Vagina (tissue), 2 donors: ENCODE results near the gene SIGMAR1. TPM values are rescaled to one million over a fixed set of nuclear protein-coding genes. Genes with fewer than 3 reads are reported as not detected.

Experiments
- DNase-seq, 2 donors: peaks; one replicate each; pipeline ENCODE4 v3.0.0-alpha.2; 2017; ENCODE audit errors: extremely low spot score in 2 of 2
- H3K27ac ChIP-seq: fragments of 200-600 bp; sonication (generic); one replicate; pipeline ENCODE4 v1.5.1; 2019
- H3K27me3 ChIP-seq: fragments of 200-600 bp; sonication (generic); one replicate; pipeline ENCODE4 v1.5.1; 2019
- H3K36me3 ChIP-seq, 2 donors: fragments of 200-600 bp; sonication (generic); one replicate each; pipeline ENCODE4 v1.5.1; 2017 to 2019
- H3K4me1 ChIP-seq: fragments of 200-600 bp; sonication (generic); one replicate; pipeline ENCODE4 v1.5.1; 2019
- H3K4me3 ChIP-seq, 2 donors: fragments of 200-600 bp; sonication (generic); 1 replicate in 1 of 2; 2 replicates in 1 of 2; pipeline ENCODE4 v1.5.1; 2016 to 2019
- H3K9me3 ChIP-seq: fragments of 200-600 bp; sonication (generic); one replicate; pipeline ENCODE4 v1.5.1; 2019
- POLR2A ChIP-seq, 2 donors: fragments of 450-650 bp; IDR thresholded peaks; one replicate each; pipeline ENCODE4 v1.6.1; 2017; ENCODE audit warnings: antibody characterized with exemption in 2 of 2, mild to moderate bottlenecking in 2 of 2, moderate library complexity in 2 of 2
- POLR2AphosphoS5 ChIP-seq, 2 donors: sonication (generic); formaldehyde crosslinking; IDR thresholded peaks; one replicate each; pipeline ENCODE4 v1.9.0; 2017; ENCODE audit warnings: antibody characterized with exemption in 2 of 2, mild to moderate bottlenecking in 2 of 2, low read depth in 1 of 2; ENCODE audit not compliant: insufficient read depth in 1 of 2
- intact Hi-C: fragments of 100-400 bp; cut with DNase I; formaldehyde crosslinking; loops from one replicate; pipeline ENCODE4 v1.15.1; 2023
- total RNA-seq: library from RNA; depleted of rRNA; stranded (reverse); fragments of >200 nt; gene quantifications from one replicate; pipeline ENCODE4 v1.2.3, GENCODE V29; 2016
- TF ChIP-seq, protein P1 (sequence below), 3 experiments: fragments of 450-650 bp in 2 of 3; fragments of 200-600 bp in 1 of 3; sonication (generic) in 1 of 3; IDR thresholded peaks; one replicate each; pipeline ENCODE4 v1.5.1; 2017 to 2019; ENCODE audit warnings: antibody characterized with exemption in 3 of 3, mild to moderate bottlenecking in 2 of 3, moderate library complexity in 2 of 3

Gene SIGMAR1
- total RNA-seq, 1 donor from 2014 or later = 79.3 TPM

- Histone ChIP-seq H3K4me3 (no peak overlapping the region), H3K36me3 (no peaks in the 10 kb centered on the region), H3K27me3 (no peaks in the 10 kb centered on the region), H3K27ac (no peak overlapping the region), H3K4me1 (peaks cover 5% of the 10 kb centered on the region), H3K9me3 (no peaks in the 10 kb centered on the region)
- intact Hi-C loops = loop anchor here (2.0 kb wide), 1 partner anchor 55 kb away; no protein-coding TSS in a partner anchor
- DNase-seq = no peak
- TF ChIP-seq POLR2AphosphoS5 (IDR thresholded peaks at IDR 0.05; ENCODE audit: insufficient read depth in 1 of 2, low read depth in 1 of 2) (peak in 1 of 2 donors; percentile 40), POLR2A (IDR thresholded peaks at IDR 0.05) (no peak)
- TF ChIP-seq, protein P1, sequence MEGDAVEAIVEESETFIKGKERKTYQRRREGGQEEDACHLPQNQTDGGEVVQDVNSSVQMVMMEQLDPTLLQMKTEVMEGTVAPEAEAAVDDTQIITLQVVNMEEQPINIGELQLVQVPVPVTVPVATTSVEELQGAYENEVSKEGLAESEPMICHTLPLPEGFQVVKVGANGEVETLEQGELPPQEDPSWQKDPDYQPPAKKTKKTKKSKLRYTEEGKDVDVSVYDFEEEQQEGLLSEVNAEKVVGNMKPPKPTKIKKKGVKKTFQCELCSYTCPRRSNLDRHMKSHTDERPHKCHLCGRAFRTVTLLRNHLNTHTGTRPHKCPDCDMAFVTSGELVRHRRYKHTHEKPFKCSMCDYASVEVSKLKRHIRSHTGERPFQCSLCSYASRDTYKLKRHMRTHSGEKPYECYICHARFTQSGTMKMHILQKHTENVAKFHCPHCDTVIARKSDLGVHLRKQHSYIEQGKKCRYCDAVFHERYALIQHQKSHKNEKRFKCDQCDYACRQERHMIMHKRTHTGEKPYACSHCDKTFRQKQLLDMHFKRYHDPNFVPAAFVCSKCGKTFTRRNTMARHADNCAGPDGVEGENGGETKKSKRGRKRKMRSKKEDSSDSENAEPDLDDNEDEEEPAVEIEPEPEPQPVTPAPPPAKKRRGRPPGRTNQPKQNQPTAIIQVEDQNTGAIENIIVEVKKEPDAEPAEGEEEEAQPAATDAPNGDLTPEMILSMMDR (IDR thresholded peaks at IDR 0.05) = peak; percentile 85 to 92 (median 90)
These were observed 33.9 kb downstream of the SIGMAR1 start for GRCh38 chr9:34603610-34604231.

DNA sequence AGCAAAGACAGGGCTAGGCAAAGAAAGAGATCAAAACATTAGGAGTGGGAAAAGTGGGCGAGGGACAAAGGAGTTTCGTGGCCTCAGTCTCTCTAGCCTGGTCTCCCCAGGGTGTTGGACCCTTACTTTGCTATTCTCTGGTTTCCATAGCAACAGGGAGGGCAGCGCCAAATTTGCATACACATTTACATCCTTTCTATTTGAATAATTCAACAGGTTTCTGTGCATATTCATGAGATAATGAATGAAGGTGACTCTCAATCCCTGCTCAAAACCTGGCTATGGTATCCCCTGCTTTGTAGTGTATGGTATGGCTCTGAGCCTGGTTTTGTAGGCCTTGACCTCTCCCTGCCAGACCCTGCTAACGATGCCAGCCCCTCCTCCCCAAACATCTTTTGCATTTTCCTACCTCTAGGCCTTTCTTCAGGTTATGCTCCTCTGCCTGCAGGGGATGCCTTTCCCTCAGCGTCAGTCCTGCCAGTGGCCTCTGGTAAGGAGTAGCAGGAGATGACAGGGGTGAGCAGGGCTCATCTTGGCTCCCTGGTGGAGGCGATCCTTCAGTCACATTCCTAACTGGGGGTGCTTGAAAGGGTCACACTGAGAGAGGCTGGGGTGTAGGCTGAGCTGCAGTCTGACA is 35.5 kb downstream of the SIGMAR1 start:
- TF ChIP-seq, protein P1 (IDR thresholded peaks at IDR 0.05) = no peak
- no peak for TF ChIP-seq POLR2AphosphoS5 (IDR thresholded peaks at IDR 0.05; ENCODE audit: insufficient read depth in 1 of 2, low read depth in 1 of 2)
- no peak for TF ChIP-seq POLR2A (IDR thresholded peaks at IDR 0.05)
- intact Hi-C loops = loop anchor here (2.0 kb wide), 1 partner anchor 53 kb away; no protein-coding TSS in a partner anchor
- no peak overlapping the region for H3K27ac ChIP-seq
- no peaks in the 10 kb centered on the region for H3K27me3 ChIP-seq
- DNase-seq = no peak
- H3K36me3 ChIP-seq = no peaks in the 10 kb centered on the region
- H3K9me3 ChIP-seq = no peaks in the 10 kb centered on the region
- peaks cover 5% of the 10 kb centered on the region for H3K4me1 ChIP-seq
- H3K4me3 ChIP-seq = no peak overlapping the region

DNA sequence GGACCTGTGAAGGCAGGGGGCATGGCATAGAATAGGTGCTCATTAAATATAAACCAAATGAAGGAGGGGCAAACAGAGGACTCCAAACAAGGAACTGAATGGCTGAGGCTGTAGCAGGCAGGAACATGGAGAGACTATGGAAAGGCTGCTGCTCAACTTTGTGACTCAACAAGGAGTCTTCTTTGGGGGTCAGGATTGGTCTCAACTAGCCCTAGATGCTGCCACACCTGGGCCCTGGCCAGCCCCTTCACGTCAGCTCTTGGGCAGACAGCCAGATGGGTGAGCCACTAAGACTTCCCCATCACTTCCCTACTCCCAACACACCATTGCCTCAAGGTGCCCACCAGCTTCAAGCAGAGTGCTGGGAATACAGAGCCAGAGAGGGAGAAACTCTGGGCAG is 36.7 kb downstream of the SIGMAR1 start:
- H3K36me3 ChIP-seq = no peaks in the 10 kb centered on the region
- intact Hi-C loops = no loop called here
- H3K4me1 ChIP-seq = peaks cover 5% of the 10 kb centered on the region
- no peak for DNase-seq
- H3K9me3 ChIP-seq = no peaks in the 10 kb centered on the region
- no peak overlapping the region for H3K4me3 ChIP-seq
- no peaks in the 10 kb centered on the region for H3K27me3 ChIP-seq
- no peak overlapping the region for H3K27ac ChIP-seq
- TF ChIP-seq, protein P1 (IDR thresholded peaks at IDR 0.05) = no peak
- TF ChIP-seq POLR2AphosphoS5 (IDR thresholded peaks at IDR 0.05; ENCODE audit: insufficient read depth in 1 of 2, low read depth in 1 of 2) = no peak
- TF ChIP-seq POLR2A (IDR thresholded peaks at IDR 0.05) = no peak

GRCh38 chr9:34599546-34599945 is 38.0 kb downstream of the SIGMAR1 start:
- intact Hi-C loops = loop anchor here (10.0 kb wide), 1 partner anchor 195 kb away; no protein-coding TSS in a partner anchor
- TF ChIP-seq POLR2A (IDR thresholded peaks at IDR 0.05) (no peak), POLR2AphosphoS5 (IDR thresholded peaks at IDR 0.05; ENCODE audit: insufficient read depth in 1 of 2, low read depth in 1 of 2) (no peak)
- TF ChIP-seq, protein P1 (IDR thresholded peaks at IDR 0.05) = no peak
- Histone ChIP-seq H3K36me3 (no peaks in the 10 kb centered on the region), H3K4me1 (peaks cover 5% of the 10 kb centered on the region), H3K4me3 (no peak overlapping the region), H3K27ac (no peak overlapping the region), H3K9me3 (no peaks in the 10 kb centered on the region), H3K27me3 (no peaks in the 10 kb centered on the region)
- DNase-seq = no peak

- peaks cover 48% of the 10 kb centered on the region for H3K4me1 ChIP-seq
- peak overlapping the region; percentile 84 for H3K27ac ChIP-seq
- TF ChIP-seq POLR2AphosphoS5 (IDR thresholded peaks at IDR 0.05; ENCODE audit: insufficient read depth in 1 of 2, low read depth in 1 of 2) = peak in 1 of 2 donors; percentile 63
- TF ChIP-seq, protein P1 (IDR thresholded peaks at IDR 0.05) = no peak
- H3K4me3 ChIP-seq = no peak overlapping the region
- H3K9me3 ChIP-seq = no peaks in the 10 kb centered on the region
- no peak for DNase-seq
- H3K36me3 ChIP-seq = no peaks in the 10 kb centered on the region
- intact Hi-C loops = loop anchor here (5.0 to 10.0 kb wide), 2 partner anchors 47 to 189 kb away; no protein-coding TSS in a partner anchor
- H3K27me3 ChIP-seq = no peaks in the 10 kb centered on the region
These were observed 43.4 kb downstream of the SIGMAR1 start for GRCh38 chr9:34594177-34594576.
